GM21367 (cell line): ENCODE measurements around the gene SPATA33.
"Not testable (repeated sequence)": the region's sequence is repeated elsewhere in the genome, so short reads cannot be mapped to it uniquely, and the experiment has no call there.

ENCODE experiments used
- ATAC-seq: cut with Tn5 transposase; IDR thresholded peaks from one replicate; pipeline ENCODE4 v1.9.1; 2021; ENCODE audit not compliant: unreplicated experiment

SPATA33 gene

DNA sequence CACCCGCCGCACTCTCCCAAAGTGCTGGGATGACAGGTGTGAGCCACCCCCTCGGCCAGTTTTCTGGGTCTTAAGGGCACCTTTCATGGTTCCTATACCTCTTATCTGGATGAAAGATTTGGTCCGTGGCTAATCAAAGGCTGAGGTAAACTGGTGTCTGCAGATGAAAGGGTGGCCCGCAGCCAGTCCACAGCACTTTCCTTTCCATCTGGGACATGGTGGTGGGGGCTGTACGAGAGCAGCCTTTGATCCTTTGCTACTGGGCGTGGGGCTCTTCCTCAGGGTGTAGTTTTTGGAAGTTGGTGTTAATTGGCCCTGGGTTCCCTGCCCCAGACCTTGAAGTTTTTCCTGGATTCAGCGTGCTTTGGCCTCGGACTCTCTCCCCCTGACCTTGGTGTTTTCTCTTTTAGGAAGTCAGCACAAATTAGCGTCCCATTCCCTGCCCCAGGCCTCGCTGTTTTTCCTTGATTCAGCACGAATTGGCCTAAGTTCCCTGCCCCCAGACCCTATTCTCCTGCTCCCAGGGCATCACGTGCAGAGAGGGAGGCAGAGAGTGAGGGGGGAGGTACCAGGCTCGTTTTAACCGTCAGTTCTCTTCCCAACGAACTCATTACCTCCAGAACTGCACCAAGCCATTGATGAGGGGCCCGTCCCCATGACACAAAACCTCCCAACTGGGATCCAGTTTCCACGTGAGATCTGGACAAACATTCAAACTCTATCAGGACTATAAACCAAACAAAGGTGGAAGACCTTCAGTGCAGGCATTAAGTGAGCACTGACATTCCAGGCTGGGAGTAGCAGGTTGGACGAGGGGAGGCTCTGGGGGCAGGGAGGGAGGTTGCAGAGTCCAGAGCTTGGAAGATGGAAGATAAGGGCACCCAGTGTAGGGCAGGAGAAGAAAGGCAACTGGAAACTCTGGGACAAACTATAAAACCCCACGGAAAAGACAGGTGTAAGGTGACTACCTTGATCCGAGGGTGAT is 32.6 kb upstream of the SPATA33 start:
- ATAC-seq = no peak

GRCh38 chr16:89629827-89630610 is 27.6 kb upstream of the SPATA33 start:
- no peak for ATAC-seq

- no peak for ATAC-seq
Observed at GRCh38 chr16:89633064-89633631, 24.5 kb upstream of the SPATA33 start.

GRCh38 chr16:89634463-89635385 is 22.9 kb upstream of the SPATA33 start:
- ATAC-seq = not testable (repeated sequence)

DNA sequence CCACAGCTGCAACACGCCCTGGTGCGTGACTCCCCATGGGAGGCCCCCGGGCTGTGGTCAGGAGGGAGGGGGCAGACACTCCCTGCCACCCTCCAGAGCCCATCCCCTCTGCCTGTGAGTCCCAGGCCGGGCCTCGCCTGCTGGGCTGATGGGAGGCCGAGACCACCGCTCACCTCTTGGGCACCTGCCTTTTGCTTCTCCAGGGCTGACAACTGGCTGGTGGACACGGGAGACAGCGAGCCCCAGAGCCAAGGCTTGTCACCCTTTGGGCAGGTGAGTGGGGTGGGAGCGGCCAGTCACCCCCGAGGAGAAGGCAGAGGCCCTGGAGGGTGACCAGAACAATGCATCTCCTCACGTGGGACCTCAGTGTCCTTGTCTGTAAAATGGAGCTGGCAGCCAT is 21.0 kb upstream of the SPATA33 start:
- ATAC-seq = no peak

DNA sequence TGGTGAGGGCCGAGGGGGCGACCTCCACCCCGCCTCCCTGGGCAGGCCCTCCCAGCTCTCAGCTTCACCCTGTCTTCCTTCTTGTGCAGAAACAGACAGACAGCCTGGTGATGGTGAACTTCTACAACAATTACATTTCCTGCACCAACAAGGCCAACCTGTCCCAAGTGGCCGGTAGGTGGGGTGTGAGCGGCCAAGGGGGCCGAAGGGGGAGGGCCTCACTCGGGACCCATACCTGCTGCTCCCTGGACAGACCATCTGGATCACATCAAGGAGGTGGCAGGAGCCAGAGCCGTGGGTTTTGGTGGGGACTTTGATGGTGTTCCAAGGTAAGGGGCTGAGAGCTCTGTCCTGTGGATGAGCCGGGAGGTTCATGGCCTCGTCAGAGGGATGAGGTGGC is 20.3 kb upstream of the SPATA33 start:
- no peak for ATAC-seq

DNA sequence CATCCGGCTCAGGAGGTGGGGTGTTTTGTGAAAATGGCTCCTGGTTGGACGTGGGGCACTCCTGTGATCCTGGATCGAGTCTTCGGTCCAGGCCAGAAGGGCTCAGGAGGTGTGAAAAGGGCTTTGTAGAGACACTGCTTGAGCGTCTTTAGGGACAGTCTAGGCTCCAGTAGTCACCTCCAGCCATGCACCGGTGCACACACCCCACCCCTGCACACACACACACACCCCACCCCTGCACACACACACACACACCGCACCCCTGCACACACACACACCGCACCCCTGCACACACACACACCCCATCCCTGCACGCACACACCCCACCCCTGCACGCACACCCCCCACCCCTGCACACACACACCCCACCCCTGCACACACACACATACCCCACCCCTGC is 19.2 kb upstream of the SPATA33 start:
- ATAC-seq = no peak

- ATAC-seq = no peak
Observed at GRCh38 chr16:89639385-89639784, 18.3 kb upstream of the SPATA33 start.

DNA sequence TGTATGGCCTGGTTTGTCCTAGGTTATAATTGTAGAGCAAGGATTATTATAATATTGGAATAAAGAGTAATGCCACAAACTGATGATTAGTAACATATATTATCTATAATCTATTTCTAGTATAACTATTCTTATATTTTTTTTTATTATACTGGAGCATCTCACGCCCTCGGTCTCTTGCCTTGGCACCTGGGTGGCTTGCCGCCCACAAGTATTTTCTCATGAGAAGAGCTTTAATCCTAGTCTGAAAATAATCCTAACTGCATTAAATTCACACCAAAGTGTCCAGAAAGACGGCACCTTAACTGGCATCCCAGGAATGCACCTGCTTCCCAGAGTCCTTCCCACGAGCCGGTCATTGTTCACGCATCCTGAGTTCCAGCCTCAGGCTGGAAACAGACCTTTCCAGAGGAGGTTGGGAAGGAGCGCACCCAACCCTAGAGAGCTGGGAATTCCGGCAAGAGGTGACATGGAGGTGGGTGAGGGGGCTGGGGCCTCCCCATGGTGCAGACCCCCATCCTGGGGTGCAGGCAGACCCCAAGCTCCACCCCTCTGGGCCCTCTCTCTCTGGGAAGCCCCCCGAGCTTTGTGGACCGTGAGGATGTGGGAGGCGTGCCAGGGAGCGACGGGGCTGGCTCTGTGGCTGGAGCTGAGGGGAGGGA is 16.0 kb upstream of the SPATA33 start:
- ATAC-seq = no peak

- no peak for ATAC-seq
Observed at GRCh38 chr16:89642574-89642973, 15.1 kb upstream of the SPATA33 start.

DNA sequence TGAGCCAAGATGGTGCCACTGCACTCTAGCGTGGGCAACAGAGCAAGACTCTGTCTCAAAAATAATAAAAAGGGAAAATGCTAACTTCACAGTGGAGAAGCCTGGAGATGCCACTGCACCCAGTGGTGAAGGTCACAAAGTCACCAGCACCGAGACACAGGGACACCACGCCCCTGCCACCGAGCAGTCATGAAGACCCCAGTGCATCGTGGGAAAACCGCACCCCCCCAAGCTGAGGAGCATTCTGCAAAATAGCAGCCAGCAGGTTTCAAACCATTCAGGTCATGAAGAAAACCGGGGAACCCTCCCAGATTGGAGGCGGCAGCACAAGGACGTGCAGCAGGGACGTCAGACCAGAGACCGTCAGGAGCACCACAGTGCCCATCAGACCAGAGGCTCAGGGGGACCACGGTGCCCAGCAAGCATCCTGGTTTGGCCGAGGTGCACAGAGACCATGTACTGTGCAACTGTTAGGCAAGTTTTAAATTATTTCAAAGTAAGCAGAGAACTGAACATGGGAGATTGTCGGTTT is 13.8 kb upstream of the SPATA33 start:
- no peak for ATAC-seq

- no peak for ATAC-seq
Observed at GRCh38 chr16:89645122-89645521, 12.5 kb upstream of the SPATA33 start.

DNA sequence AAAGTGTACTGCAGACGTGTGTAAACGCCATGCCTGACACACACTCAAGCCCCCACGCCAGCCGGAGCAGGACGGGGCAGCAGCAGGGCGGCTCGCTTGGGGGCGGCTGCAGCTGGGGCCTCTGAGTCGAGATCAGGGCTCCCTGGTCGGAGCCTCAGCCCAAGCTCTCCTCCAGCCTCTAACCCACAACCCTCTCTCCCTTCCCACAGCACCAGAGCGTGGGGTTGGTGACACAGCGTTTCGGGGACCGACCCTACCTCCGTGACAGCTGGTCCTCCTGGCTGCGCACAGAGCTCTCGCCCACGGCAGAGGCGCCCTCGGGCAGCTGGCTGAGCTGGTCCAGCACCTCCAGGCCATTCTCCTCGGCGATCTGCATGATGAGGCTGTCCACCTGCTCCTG is 11.4 kb upstream of the SPATA33 start:
- no peak for ATAC-seq

DNA sequence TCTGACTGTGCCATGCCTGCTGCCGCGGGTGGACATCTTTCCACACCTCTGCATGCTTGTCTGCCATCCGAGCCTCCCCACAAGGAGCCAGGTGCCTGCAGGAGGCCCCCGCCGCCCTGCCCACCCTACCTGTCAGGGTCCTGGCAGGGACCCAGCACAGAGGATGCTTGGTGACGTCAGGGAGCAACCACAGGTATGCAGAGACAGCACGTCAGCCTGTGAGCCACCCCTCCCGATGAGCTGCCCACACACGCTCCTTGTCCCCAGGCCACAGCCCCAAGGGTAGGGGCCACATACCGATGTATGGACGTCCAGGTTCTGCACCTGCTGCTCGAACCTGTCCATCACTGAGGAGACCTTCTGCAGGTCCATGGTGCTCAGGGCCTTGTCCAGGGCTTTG is 10.7 kb upstream of the SPATA33 start:
- no peak for ATAC-seq

DNA sequence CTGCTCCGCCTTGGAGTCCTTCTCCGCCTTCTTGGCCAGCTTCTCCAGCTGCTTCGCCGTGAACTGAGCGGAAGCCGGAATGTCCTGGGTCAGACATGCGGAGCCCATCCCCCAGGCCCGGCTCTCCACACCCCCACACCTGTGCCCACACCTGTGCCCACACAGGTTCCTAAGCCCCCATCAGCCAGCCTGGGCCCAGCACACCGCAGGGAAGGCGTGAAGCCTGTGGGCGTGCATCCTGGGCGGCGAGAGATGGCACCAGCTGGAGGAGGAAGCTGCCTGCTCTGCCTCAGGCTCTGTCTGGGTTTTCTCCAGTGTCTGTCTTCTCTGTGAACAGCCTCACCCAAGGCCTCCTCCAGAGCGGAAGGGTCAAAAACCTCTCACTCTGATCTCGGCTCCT is 6.1 kb upstream of the SPATA33 start:
- ATAC-seq = no peak

DNA sequence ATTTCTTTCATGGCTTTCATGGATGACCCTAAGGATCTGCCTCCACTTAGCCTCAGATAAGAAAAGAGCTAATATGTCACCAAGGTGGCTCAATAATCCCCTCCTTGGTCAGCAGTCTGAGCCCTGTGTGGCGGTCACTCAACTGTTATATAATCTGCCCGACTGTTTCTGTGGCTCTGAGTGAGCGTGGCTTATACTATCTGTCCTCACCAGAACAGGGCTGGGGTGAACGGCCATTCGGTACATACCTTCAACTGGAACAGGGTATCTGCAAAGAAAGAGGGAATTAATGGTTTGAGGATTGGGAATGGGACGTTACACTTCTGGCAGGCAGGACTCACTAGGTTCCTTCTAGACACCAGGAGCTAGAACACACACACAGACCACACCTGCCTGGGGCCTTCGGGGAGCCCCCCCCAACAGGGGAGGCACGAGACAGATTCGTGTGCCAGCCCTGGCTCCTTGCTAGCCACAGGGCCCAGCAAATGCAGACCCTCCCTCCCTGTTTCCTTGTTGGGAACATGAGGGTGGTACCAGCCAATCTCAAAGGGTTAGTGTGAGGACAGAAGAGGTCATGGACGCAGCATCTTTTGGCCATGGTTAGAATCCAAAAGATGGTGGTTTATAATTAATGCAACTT is 3.9 kb upstream of the SPATA33 start:
- no peak for ATAC-seq

DNA sequence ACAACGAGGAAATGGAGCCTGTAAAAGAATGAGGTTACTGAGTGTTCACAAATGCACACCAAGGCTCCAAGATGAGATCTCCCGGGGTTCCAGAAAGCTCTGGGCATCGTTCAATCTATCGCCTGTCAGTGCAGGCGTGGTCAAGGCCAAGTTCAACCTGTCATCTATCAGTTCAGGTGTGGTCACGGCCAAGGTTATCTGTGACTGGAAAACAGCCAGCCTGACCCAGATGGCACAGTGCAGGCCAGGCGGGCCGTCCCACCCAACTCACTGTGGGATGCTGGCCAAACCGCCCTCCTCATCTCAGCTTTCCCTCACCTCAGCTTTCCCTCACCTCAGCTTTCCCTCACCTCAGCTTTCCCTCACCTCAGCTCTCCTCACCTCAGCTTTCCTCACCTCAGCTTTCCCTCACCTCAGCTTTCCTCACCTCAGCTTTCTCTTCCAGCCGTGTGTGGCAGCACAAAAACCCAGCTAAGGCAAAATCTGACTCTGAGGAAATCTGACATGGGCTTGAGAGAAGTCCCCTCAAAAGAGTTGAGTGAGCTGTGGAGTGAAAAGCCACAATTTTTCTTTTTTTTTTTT is 2.5 kb upstream of the SPATA33 start:
- no peak for ATAC-seq

GRCh38 chr16:89656435-89657121 is 1.1 kb upstream of the SPATA33 start:
- ATAC-seq = no peak
